ENCODE results near the gene GLYATL2.

GLYATL2 gene

DNA sequence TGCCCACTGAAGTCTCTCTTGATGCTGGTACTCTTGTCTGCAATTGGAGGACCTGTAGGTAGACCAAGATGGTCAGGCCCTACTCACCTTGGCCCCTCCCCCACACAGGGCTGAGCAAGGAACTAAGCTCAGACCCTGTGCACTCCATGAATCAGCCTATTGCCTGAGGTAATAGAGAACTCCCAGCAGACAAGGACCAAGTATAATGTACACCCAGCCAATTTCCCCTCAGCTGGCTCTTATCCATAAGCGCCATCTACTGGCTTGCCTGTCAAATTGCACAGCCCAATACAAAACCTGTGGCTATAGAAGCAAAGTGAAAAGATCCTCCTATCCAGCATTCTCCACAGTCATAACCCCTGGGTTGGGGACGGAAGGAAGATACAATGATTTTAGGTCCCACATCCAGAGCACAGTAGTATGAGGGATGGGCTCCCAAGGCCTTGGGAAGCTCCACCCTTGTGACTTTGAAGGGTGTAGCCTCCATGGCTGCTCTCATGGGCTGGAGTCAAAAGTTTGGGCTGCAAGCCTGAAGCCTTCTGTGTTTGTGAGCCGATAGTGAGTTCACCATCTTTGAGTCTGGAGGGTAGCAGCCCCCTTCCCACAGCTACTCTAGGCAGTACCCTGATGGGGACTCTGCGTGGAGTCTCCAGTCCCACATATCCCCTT is 56.0 kb downstream of the GLYATL2 start:
- DNase-seq, result peak; percentile 11

DNA sequence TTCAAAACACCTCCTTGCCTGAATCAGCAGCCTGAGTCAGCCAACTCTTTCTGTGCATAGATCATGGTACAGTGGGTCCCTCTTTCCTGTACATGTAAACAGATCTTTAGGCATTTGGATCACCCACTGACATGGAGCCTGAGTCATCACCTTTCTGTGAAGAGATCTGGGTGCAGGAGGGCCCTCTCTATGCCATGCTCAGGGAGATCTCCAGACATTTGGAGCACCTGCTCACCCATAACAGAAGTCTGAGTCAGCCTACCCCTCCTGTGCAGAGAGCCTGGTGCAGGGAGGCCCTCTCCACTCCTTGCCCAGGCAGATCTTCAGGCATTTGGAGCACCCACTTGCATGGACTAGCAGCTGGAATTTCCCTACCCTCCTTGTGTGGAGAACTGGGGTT is 56.6 kb downstream of the GLYATL2 start:
- DNase-seq, result no peak

DNA sequence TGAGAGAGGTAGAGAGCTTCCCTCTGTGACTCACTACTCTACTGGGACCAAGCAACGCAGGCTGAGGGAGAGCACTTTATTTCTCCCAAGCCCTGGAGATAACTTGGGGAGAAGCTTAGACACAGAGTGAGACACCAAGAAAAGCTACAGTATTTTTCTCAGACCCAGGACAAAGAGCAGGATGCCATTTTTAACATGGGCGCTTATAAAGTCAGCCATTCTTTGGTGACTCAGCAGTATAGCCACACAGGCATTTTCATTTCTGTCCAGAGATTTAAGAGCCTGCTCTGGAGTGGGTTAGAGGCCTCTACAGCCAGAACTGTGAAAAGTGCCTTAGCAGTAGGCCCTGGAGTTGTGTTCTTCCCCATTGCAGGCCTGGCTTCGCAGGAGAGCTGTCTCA is 57.8 kb downstream of the GLYATL2 start:
- DNase-seq, result no peak

DNA sequence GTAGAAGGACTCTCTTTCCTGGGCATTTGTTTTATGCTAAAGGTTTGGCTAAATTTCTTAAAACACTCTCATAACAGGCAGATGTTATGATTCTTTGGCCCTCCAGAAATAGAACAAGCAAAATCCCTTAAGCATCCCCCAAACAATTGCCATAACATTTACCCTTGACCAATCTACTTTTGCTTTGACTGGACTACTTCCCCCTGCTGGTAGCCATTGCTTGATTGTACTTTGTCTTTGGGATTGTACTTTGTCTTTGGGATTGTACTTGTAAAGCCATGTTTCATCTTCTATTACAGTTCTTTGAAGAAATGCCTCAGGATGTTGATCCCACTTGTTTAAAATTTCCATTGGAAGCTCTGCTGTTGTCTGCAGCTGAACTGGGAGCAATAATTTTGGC is 59.5 kb downstream of the GLYATL2 start:
- no peak for DNase-seq
